T-helper 17 cell (primary cell): ENCODE results near the gene INSM1. TPM values are rescaled to one million over a fixed set of nuclear protein-coding genes. Genes with fewer than 3 reads are reported as not detected.

Experiments used
- ATAC-seq: fragments of 150-1000 bp; cut with Tn5 transposase; 2 replicates; pipeline ENCODE4 v1.10.0; 2021; ENCODE audit warnings: mild to moderate bottlenecking, moderate library complexity
- DNase-seq, 3 donors: peaks; one replicate each; pipeline versions ENCODE4 v3.0.0 to v3.0.0-alpha.2; 2020 to 2021
- H3K9me3 ChIP-seq: one replicate; pipeline ENCODE4 v1.7.0; 2013; ENCODE audit warnings: low read length, mild to moderate bottlenecking; ENCODE audit not compliant: control insufficient read depth, poor library complexity, severe bottlenecking
- H3K27ac Mint-ChIP-seq: one replicate; pipeline ENCODE4 v1.8.0; 2022; ENCODE audit warnings: mild to moderate bottlenecking, moderate library complexity, mixed read lengths
- H3K27me3 Mint-ChIP-seq: one replicate; pipeline ENCODE4 v1.8.0; 2022; ENCODE audit warnings: mixed read lengths
- H3K36me3 Mint-ChIP-seq: one replicate; pipeline ENCODE4 v1.8.0; 2022; ENCODE audit warnings: low read depth, mixed read lengths
- H3K4me1 Mint-ChIP-seq: one replicate; pipeline ENCODE4 v1.8.0; 2022; ENCODE audit warnings: mild to moderate bottlenecking, mixed read lengths
- H3K4me3 Mint-ChIP-seq: one replicate; pipeline ENCODE4 v1.8.0; 2022; ENCODE audit warnings: mild to moderate bottlenecking, moderate library complexity, mixed read lengths
- total RNA-seq, 4 donors: library from RNA in 2 of 4; stranded (reverse) in 2 of 4; gene quantifications; one replicate each; pipeline ENCODE4 v1.2.3 and lab custom pipeline; 2022 to 2026

INSM1 gene
- total RNA-seq, 2 donors from 2014 or later = not detected

DNA sequence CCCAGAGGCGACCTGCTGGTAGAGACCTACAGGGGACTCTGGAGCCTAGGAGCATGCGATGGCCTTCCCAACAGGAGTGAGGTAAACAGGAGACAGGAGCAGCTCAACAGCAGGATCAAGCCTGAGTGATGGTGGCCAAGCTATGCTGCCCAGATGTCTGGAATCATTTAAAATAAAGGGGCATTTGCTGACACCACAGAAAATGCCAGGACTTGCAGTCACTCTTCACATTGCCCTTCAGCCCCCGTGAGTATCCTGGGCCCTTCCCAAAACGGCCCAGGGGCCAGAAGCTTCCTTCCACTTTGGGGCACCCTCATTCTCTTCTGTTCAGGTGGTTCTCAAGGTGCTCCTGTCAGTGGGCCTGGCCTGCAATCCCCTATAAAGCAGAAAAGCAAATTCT is 23.2 kb downstream of the INSM1 start:
- H3K4me1 Mint-ChIP-seq = no peaks in the 10 kb centered on the region

GRCh38 chr20:20391766-20392165 is 23.9 kb downstream of the INSM1 start:
- H3K9me3 ChIP-seq = no peaks in the 10 kb centered on the region
- Mint-ChIP-seq H3K4me1 (no peaks in the 10 kb centered on the region), H3K27me3 (no peaks in the 10 kb centered on the region), H3K4me3 (no peak overlapping the region), H3K36me3 (no peaks in the 10 kb centered on the region), H3K27ac (no peak overlapping the region)
- DNase-seq (no peak), ATAC-seq (no peak)

More for the DNA sequence above, 23.2 kb downstream of the INSM1 start:
- no peak overlapping the region for H3K4me3 Mint-ChIP-seq
- H3K36me3 Mint-ChIP-seq = no peaks in the 10 kb centered on the region
- no peak overlapping the region for H3K27ac Mint-ChIP-seq
- no peak for ATAC-seq
- no peaks in the 10 kb centered on the region for H3K9me3 ChIP-seq
- no peaks in the 10 kb centered on the region for H3K27me3 Mint-ChIP-seq
- DNase-seq = no peak

GRCh38 chr20:20393207-20394120 is 25.6 kb downstream of the INSM1 start:
- Mint-ChIP-seq H3K4me1 (no peaks in the 10 kb centered on the region), H3K4me3 (no peak overlapping the region), H3K27me3 (no peaks in the 10 kb centered on the region), H3K27ac (peak overlapping the region; percentile 19), H3K36me3 (no peaks in the 10 kb centered on the region)
- no peaks in the 10 kb centered on the region for H3K9me3 ChIP-seq
- ATAC-seq = no peak
- DNase-seq = no peak

GRCh38 chr20:20395087-20395486 is 27.2 kb downstream of the INSM1 start:
- no peak for ATAC-seq
- no peak overlapping the region for H3K4me3 Mint-ChIP-seq
- no peaks in the 10 kb centered on the region for H3K36me3 Mint-ChIP-seq
- no peaks in the 10 kb centered on the region for H3K27me3 Mint-ChIP-seq
- H3K4me1 Mint-ChIP-seq = peaks cover 2% of the 10 kb centered on the region
- no peak for DNase-seq
- H3K27ac Mint-ChIP-seq = no peak overlapping the region
- no peaks in the 10 kb centered on the region for H3K9me3 ChIP-seq

GRCh38 chr20:20395903-20396568 is 28.1 kb downstream of the INSM1 start:
- no peak overlapping the region for H3K4me3 Mint-ChIP-seq
- no peaks in the 10 kb centered on the region for H3K9me3 ChIP-seq
- no peak overlapping the region for H3K27ac Mint-ChIP-seq
- DNase-seq = no peak
- ATAC-seq = no peak
- no peaks in the 10 kb centered on the region for H3K36me3 Mint-ChIP-seq
- no peaks in the 10 kb centered on the region for H3K27me3 Mint-ChIP-seq
- H3K4me1 Mint-ChIP-seq = peaks cover 2% of the 10 kb centered on the region

- Mint-ChIP-seq H3K4me3 (no peak overlapping the region), H3K36me3 (no peaks in the 10 kb centered on the region), H3K4me1 (peaks cover 2% of the 10 kb centered on the region), H3K27ac (no peak overlapping the region), H3K27me3 (no peaks in the 10 kb centered on the region)
- DNase-seq (no peak), ATAC-seq (no peak)
- no peaks in the 10 kb centered on the region for H3K9me3 ChIP-seq
These were observed 28.9 kb downstream of the INSM1 start for GRCh38 chr20:20396794-20397193.

DNA sequence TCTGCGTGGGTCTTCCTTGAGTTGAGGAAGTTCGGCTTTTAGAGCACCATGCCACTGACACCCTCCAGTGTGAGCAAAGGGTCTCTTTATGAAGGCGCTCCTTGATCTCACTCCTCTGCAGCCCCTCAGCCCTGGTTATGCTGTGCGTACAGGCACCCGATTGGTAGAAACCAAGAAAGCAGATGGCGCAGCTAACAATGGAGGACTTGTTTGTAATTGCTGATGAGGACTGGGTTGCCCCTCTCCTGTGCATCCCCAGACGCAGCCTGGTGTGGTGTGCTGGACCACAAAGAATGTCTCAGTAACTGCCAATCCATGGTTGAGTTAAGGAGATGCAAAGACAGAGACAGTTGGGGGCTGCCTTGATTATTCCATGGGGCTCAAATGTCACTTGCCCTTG is 30.2 kb downstream of the INSM1 start:
- Mint-ChIP-seq H3K36me3 (peaks cover 3% of the 10 kb centered on the region), H3K27ac (no peak overlapping the region)

GRCh38 chr20:20399531-20400500 is 31.9 kb downstream of the INSM1 start:
- peaks cover 3% of the 10 kb centered on the region for H3K36me3 Mint-ChIP-seq
- no peak overlapping the region for H3K27ac Mint-ChIP-seq
- H3K4me3 Mint-ChIP-seq = no peak overlapping the region
- H3K4me1 Mint-ChIP-seq = peaks cover 4% of the 10 kb centered on the region
- DNase-seq = no peak
- H3K27me3 Mint-ChIP-seq = no peaks in the 10 kb centered on the region
- no peaks in the 10 kb centered on the region for H3K9me3 ChIP-seq
- ATAC-seq = no peak

More for the DNA sequence above, 30.2 kb downstream of the INSM1 start:
- no peaks in the 10 kb centered on the region for H3K9me3 ChIP-seq
- Mint-ChIP-seq H3K27me3 (no peaks in the 10 kb centered on the region), H3K4me3 (no peak overlapping the region), H3K4me1 (peaks cover 4% of the 10 kb centered on the region)
- DNase-seq (no peak), ATAC-seq (no peak)

DNA sequence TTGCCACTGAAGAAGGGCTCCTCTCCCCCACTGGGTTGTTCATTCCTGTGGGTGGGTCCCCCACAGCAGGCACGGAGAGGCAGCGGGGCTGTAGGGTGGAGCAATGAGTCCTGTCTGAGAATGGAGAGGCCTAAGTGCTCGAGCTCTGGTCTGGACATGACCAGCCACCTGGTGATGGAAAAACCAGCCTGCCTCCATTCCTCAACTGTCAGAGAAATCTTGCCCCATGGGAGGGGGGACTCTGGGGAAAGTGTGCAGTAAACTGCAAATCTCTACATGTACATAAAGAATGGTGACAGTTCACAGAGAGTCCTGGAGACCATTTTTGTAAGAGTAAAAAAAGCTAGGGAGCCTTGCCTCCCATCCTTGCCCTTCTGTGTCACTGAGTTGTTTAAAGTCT is 34.1 kb downstream of the INSM1 start:
- no peaks in the 10 kb centered on the region for H3K9me3 ChIP-seq
- ATAC-seq (no peak), DNase-seq (no peak)
- no peak overlapping the region for H3K4me3 Mint-ChIP-seq
- H3K27me3 Mint-ChIP-seq = no peaks in the 10 kb centered on the region
- peaks cover 3% of the 10 kb centered on the region for H3K36me3 Mint-ChIP-seq
- H3K4me1 Mint-ChIP-seq = peaks cover 8% of the 10 kb centered on the region
- H3K27ac Mint-ChIP-seq = no peak overlapping the region

GRCh38 chr20:20404633-20405032 is 36.7 kb downstream of the INSM1 start:
- ATAC-seq = no peak
- Mint-ChIP-seq H3K36me3 (peaks cover 3% of the 10 kb centered on the region), H3K4me3 (no peak overlapping the region), H3K4me1 (peaks cover 6% of the 10 kb centered on the region), H3K27me3 (no peaks in the 10 kb centered on the region), H3K27ac (no peak overlapping the region)
- no peak for DNase-seq
- no peaks in the 10 kb centered on the region for H3K9me3 ChIP-seq

- DNase-seq = no peak
- H3K4me3 Mint-ChIP-seq = no peak overlapping the region
These were observed 37.7 kb downstream of the INSM1 start for GRCh38 chr20:20405623-20406022.

DNA sequence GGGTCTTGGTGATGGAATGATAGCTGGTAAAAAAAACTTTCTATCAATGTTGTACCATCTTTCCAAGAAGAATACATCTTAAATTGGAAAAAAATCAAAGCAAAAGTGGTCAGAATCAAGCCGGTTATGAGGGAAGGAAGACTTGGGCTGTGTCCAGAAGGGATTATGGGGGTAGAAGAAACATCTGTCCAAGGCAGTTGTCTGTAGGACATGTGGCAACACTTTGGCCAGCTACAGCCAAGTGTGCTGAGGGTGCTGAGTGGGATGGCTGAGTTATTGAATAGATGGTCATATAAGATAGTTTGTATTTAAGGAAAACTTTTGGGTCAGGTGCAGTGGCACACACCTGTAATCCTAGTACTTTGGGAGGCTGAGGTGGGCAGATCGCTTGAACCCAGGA is 38.4 kb downstream of the INSM1 start:
- no peak for ATAC-seq
- peak overlapping the region; percentile 16 for H3K27ac Mint-ChIP-seq

More at GRCh38 chr20:20405623-20406022, 37.7 kb downstream of the INSM1 start:
- Mint-ChIP-seq H3K4me1 (peaks cover 6% of the 10 kb centered on the region), H3K27me3 (no peaks in the 10 kb centered on the region), H3K36me3 (peaks cover 3% of the 10 kb centered on the region), H3K27ac (peak overlapping the region; percentile 16)
- no peaks in the 10 kb centered on the region for H3K9me3 ChIP-seq
- no peak for ATAC-seq

More for the DNA sequence above, 38.4 kb downstream of the INSM1 start:
- H3K9me3 ChIP-seq = no peaks in the 10 kb centered on the region
- H3K4me3 Mint-ChIP-seq = no peak overlapping the region
- peaks cover 6% of the 10 kb centered on the region for H3K4me1 Mint-ChIP-seq
- DNase-seq = no peak
- H3K27me3 Mint-ChIP-seq = no peaks in the 10 kb centered on the region
- H3K36me3 Mint-ChIP-seq = peaks cover 3% of the 10 kb centered on the region
